Tibial artery (tissue), 4 donors: ENCODE data around the gene CHRNA9.
"Not testable (repeated sequence)": the region's sequence is repeated elsewhere in the genome, so short reads cannot be mapped to it uniquely, and the experiment has no call there.

Experiments
- DNase-seq, 2 donors: peaks; one replicate each; pipeline ENCODE4 v3.0.0-alpha.2; 2019
- H3K27ac ChIP-seq, 2 donors: fragments of 200-600 bp; sonication (generic) in 1 of 2; 1 replicate in 1 of 2; 2 replicates in 1 of 2; pipeline ENCODE4 v1.5.1; 2018 to 2019; ENCODE audit warnings: mild to moderate bottlenecking in 1 of 2
- H3K27me3 ChIP-seq, 2 donors: fragments of 200-600 bp; sonication (generic) in 1 of 2; one replicate each; pipeline versions ENCODE4 v1.5.1 to v1.6.0; 2016 to 2019
- H3K36me3 ChIP-seq, 3 donors: fragments of 200-600 bp; sonication (generic) in 2 of 3; one replicate each; pipeline ENCODE4 v1.5.1; 2016 to 2019; ENCODE audit warnings: mild to moderate bottlenecking in 2 of 3
- H3K4me1 ChIP-seq, 4 donors: fragments of 200-600 bp; sonication (generic) in 2 of 4; 1 replicate in 3 of 4; 2 replicates in 1 of 4; pipeline ENCODE4 v1.5.1; 2016 to 2019
- H3K4me3 ChIP-seq, 2 donors: fragments of 200-600 bp; sonication (generic) in 1 of 2; 1 replicate in 1 of 2; 2 replicates in 1 of 2; pipeline ENCODE4 v1.5.1; 2018 to 2019; ENCODE audit warnings: mild to moderate bottlenecking in 2 of 2
- H3K9me3 ChIP-seq, 3 donors: fragments of 200-600 bp; sonication (generic) in 1 of 3; one replicate each; pipeline ENCODE4 v1.5.1; 2016 to 2019
- intact Hi-C: fragments of 100-400 bp; cut with DNase I; formaldehyde crosslinking; loops from one replicate; pipeline ENCODE4 v1.15.0; 2023; ENCODE audit warnings: low total_unique reads
- TF ChIP-seq, protein P1 (sequence below), 2 experiments: fragments of 200-600 bp in 1 of 2; fragments of 450-650 bp in 1 of 2; IDR thresholded peaks; one replicate each; pipeline ENCODE4 v1.5.1; 2017 to 2019; ENCODE audit warnings: antibody characterized with exemption in 2 of 2, mild to moderate bottlenecking in 1 of 2, moderate library complexity in 1 of 2

Gene CHRNA9

DNA sequence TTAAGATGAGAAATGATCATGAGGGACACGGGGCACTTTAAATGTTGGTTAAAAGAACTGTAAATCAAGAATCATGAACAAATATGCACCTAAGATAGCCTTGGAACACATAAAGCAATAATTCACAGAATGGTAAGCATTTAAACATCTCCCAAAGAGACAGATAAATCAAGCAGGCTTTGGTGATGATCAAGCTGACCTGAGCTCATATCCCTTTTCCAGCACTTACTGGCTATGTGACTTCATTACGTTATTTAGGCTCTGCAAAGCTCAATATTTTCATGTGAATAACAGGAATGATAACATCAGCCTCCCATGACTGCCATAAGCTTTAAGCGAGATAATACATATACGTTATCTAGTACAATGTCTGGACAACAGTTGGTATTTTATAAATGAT is 54.9 kb downstream of the CHRNA9 start:
- TF ChIP-seq, protein P1, sequence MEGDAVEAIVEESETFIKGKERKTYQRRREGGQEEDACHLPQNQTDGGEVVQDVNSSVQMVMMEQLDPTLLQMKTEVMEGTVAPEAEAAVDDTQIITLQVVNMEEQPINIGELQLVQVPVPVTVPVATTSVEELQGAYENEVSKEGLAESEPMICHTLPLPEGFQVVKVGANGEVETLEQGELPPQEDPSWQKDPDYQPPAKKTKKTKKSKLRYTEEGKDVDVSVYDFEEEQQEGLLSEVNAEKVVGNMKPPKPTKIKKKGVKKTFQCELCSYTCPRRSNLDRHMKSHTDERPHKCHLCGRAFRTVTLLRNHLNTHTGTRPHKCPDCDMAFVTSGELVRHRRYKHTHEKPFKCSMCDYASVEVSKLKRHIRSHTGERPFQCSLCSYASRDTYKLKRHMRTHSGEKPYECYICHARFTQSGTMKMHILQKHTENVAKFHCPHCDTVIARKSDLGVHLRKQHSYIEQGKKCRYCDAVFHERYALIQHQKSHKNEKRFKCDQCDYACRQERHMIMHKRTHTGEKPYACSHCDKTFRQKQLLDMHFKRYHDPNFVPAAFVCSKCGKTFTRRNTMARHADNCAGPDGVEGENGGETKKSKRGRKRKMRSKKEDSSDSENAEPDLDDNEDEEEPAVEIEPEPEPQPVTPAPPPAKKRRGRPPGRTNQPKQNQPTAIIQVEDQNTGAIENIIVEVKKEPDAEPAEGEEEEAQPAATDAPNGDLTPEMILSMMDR (IDR thresholded peaks at IDR 0.05): no peak
- no peak overlapping the region for H3K27ac ChIP-seq
- H3K9me3 ChIP-seq: no peaks in the 10 kb centered on the region
- no peaks in the 10 kb centered on the region for H3K4me1 ChIP-seq
- no peaks in the 10 kb centered on the region for H3K36me3 ChIP-seq
- intact Hi-C loops: no loop called here
- no peaks in the 10 kb centered on the region for H3K27me3 ChIP-seq
- DNase-seq: no peak
- H3K4me3 ChIP-seq: no peak overlapping the region

DNA sequence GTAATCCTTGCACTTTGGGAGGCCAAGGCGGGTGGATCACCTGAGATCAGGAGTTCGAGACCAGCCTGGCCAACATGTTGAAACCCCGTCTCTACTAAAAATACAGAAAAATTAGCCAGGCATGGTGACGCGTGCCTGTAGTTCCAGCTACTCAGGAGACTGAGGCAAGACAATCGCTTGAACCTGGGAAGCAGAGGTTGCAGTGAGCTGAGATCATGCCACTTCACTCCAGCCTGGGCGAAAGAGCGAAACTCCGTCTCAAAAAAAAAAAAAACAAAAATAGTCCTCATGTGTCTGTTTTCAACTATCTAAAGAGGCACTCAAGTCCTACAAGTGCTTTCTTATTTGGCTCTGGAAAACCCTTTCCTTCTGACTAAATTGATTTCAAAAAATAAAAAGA is 57.1 kb downstream of the CHRNA9 start:
- DNase-seq, intact Hi-C loops: not testable (repeated sequence)

DNA sequence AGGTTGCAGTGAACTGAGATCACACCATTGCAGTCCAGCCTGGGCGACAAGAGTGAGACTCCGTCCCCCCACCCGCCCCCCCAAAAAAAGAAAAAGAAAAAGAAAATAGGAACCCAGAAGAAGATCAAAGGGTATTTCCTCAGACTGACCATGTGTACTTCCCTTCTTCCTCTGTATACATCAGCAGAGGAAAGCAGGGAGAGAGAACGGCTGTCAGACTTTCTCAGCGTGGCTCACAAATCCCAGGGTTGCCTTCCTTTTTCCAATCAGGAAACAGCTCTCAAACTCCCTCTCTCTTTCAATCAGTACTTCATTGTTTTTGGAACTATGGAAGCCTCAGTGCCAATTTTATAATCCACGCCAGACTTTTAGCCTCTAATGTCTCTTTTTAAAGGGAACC is 59.1 kb downstream of the CHRNA9 start:
- Histone ChIP-seq H3K4me1 (peaks cover 0 to 7% (median 1%) of the 10 kb centered on the region in 4 donors), H3K27me3 (no peaks in the 10 kb centered on the region), H3K9me3 (no peaks in the 10 kb centered on the region), H3K27ac (no peak overlapping the region), H3K4me3 (no peak overlapping the region), H3K36me3 (no peaks in the 10 kb centered on the region)
- DNase-seq: no peak
- TF ChIP-seq, protein P1 (IDR thresholded peaks at IDR 0.05): no peak
- intact Hi-C loops: no loop called here

More for the DNA sequence above, 57.1 kb downstream of the CHRNA9 start:
- H3K9me3 ChIP-seq, H3K27ac ChIP-seq, H3K27me3 ChIP-seq, H3K4me3 ChIP-seq, H3K36me3 ChIP-seq, H3K4me1 ChIP-seq: not testable (repeated sequence)

DNA sequence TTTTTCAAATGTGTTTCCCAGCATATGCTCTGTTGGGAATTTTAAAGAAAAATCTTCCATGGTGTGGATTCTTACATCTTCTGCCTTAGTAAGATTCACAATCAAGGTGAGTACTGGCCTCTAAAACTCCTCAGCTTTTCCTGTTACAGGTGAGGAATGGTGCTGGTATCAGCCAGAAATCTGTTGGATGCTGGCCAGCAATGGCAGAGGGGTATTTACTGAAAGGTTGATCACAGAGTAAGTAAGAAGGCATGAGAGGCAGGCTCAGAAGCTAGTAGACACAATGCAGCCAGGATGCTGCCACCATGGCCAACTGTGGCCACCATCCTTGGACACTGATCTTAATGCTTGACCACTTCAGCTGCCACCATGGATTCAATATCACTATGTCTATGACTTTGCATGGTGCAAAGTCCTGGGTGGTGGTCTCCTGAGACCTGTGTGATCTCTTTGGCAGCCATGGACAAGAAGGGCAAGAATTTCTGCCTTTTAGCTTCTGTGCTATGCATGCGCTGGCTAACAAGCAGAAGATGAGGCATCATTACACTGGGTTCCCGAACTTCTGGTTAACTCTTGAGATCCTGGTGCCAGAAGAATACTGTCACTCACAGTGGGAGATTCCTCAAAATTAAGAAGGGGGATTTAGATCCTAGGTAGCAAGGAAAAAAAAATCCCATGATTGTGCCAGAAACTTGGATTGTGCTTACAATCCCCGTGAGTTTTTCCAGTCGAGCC is 60.2 kb downstream of the CHRNA9 start:
- Histone ChIP-seq H3K4me1 (peaks cover 0 to 7% (median 1%) of the 10 kb centered on the region in 4 donors), H3K9me3 (no peaks in the 10 kb centered on the region), H3K36me3 (no peaks in the 10 kb centered on the region), H3K27me3 (no peaks in the 10 kb centered on the region), H3K4me3 (no peak overlapping the region), H3K27ac (no peak overlapping the region)
- TF ChIP-seq, protein P1 (IDR thresholded peaks at IDR 0.05): no peak
- intact Hi-C loops: no loop called here
- no peak for DNase-seq

DNA sequence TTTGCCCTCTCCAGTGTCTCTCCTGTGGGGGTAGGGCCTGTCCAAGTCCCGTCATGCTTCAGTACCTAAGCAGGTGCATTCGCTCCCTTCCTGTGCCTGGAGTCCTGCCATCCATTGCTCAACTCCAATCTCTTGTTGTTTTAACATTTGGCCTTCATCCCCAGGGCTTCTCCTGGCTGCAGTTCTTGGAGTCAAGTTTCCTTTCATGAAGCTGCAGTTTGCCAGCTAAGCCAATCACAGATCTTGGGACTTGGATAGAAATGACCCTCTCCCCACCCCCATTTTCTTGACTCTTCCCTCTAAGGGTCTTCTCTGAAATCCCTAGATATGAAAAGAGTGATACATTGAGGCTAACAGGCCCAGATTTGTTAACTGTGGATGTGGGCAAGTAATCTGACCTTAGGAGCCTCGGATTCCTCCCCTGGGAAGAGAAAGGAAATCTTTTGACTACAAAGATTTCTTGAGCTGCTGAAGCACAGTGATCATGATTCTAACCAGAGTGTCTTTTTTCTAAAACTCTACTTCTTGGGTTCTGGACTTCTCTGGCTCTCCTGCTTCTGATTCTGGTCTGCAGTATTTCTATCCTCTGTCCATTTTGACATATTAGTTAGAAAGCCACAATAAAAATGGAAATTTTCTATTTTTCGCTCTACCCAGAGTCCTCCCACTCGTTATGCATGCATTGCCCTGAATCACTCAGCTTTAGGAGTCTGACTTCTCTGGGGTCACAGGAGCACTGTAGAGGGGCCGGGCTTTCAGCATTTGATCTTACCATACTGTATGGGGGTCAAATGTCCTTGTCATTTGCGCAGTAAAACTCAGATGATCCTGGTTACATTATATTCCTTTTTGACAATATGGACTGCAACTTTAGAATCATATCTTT is 61.0 kb downstream of the CHRNA9 start:
- Histone ChIP-seq H3K27ac (no peak overlapping the region), H3K4me3 (no peak overlapping the region), H3K27me3 (no peaks in the 10 kb centered on the region), H3K9me3 (no peaks in the 10 kb centered on the region), H3K4me1 (peaks cover 0 to 7% (median 1%) of the 10 kb centered on the region in 4 donors), H3K36me3 (no peaks in the 10 kb centered on the region)
- TF ChIP-seq, protein P1 (IDR thresholded peaks at IDR 0.05): no peak
- no peak for DNase-seq
- intact Hi-C loops: no loop called here

DNA sequence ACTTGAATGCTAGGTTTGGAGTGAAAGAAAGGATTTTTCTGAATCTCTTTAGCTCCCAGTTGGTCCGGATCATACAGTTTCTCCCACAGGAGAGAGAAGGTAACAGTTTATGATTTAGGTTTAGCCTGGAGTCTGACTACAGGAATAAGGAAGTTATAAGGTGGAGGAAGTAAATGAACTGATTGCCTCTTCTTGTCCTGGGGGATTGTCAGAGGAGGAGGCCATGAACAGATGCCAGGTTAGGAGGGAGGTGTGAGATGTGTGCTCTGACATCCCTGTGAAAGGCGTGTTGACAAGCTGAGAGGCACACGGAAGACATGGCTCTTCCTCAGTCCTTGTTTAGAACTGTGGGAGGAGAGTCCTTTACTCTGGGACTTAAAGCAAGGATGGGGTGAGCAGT is 64.4 kb downstream of the CHRNA9 start:
- Histone ChIP-seq H3K9me3 (no peaks in the 10 kb centered on the region), H3K27me3 (no peaks in the 10 kb centered on the region), H3K4me3 (no peak overlapping the region), H3K27ac (no peak overlapping the region), H3K36me3 (no peaks in the 10 kb centered on the region), H3K4me1 (peaks cover 0 to 7% (median 1%) of the 10 kb centered on the region in 4 donors)
- no peak for DNase-seq
- intact Hi-C loops: no loop called here
- TF ChIP-seq, protein P1 (IDR thresholded peaks at IDR 0.05): no peak
